ENCODE measurements around the gene IPPK.

DNA sequence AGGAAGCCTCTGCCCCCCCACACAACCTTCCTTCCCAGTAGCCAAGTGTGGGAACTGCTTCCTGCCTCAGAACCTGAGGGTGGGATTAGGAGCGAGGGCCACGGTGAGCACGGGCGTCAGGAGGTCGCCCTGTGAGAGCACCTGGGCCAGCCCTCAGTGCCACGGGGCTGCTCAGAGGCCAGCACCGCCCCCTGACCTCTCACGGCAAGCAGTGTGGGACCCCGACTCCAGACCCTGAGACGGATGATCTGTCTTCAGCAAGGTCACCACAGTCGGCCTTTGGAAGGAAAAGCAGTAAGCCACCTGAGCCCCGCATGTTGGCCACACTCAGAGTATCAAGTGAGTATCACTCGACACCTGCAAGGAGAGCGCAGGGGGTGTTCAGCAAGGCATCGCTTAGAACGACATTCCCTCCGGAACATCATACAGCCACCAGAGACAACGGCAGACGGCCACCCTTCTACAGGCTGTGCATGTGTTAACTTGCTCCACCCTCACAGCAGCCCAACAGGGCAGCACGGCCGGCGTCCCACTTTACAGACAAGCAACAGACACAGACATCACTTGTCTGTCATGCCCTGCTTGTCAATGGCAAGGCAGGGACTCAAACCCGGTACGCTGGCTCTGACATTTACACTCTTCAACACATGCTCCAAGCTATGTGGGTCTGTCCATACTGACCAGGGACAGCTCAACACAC lies 50.2 kb downstream of the IPPK start:
- TF ChIP-seq POLR2A (IDR thresholded peaks at IDR 0.05) (no peak), CTCF (IDR thresholded peaks at IDR 0.05) (no peak)
